SU-DHL-6 (cell line): ENCODE measurements around the gene DGLUCY.

Source experiments
- CTCF ChIP-seq: fragments of 200-600 bp; sonication (generic); IDR thresholded peaks from one replicate; pipeline ENCODE4 v1.5.1; 2017; ENCODE audit warnings: antibody characterized with exemption, mild to moderate bottlenecking, low read length, moderate library complexity; ENCODE audit not compliant: insufficient read depth, poor library complexity, severe bottlenecking
- EZH2phosphoT487 ChIP-seq: fragments of 200-600 bp; sonication (generic), shearing (Covaris generic); conservative IDR thresholded peaks from 2 replicates; pipeline ENCODE4 v1.6.1; 2018; ENCODE audit warnings: mild to moderate bottlenecking, antibody characterized with exemption, low read length, moderate library complexity, mixed read lengths

GRCh38 chr14:91255026-91255695, 141.3 kb downstream of the DGLUCY start:
- TF ChIP-seq CTCF (no peak), EZH2phosphoT487 (no peak)
